ENCODE measurements around the gene ANAPC4.

Gene ANAPC4

DNA sequence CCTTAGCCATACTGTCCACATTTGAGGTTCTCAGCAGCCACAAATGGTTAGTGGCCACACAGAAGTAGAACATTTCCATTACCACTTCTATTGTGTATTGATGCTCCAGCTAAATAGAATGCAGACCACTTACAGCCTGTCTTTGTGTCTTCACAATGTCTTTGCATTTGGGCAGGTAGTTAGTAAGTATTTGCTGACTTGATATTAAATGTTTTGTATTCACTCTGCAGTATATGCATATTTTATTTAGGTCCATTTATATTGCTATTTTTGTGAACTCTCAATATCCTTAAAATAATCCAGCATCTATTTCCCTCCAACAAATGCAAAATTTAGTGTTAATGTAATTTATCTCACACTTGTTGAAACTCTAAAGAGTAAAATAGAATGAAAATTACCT lies 26.6 kb downstream of the ANAPC4 start (continued):
- TF ChIP-seq, protein P1, sequence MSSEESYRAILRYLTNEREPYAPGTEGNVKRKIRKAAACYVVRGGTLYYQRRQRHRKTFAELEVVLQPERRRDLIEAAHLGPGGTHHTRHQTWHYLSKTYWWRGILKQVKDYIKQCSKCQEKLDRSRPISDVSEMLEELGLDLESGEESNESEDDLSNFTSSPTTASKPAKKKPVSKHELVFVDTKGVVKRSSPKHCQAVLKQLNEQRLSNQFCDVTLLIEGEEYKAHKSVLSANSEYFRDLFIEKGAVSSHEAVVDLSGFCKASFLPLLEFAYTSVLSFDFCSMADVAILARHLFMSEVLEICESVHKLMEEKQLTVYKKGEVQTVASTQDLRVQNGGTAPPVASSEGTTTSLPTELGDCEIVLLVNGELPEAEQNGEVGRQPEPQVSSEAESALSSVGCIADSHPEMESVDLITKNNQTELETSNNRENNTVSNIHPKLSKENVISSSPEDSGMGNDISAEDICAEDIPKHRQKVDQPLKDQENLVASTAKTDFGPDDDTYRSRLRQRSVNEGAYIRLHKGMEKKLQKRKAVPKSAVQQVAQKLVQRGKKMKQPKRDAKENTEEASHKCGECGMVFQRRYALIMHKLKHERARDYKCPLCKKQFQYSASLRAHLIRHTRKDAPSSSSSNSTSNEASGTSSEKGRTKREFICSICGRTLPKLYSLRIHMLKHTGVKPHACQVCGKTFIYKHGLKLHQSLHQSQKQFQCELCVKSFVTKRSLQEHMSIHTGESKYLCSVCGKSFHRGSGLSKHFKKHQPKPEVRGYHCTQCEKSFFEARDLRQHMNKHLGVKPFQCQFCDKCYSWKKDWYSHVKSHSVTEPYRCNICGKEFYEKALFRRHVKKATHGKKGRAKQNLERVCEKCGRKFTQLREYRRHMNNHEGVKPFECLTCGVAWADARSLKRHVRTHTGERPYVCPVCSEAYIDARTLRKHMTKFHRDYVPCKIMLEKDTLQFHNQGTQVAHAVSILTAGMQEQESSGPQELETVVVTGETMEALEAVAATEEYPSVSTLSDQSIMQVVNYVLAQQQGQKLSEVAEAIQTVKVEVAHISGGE (tag by site-specific recombination; conservative IDR thresholded peaks at IDR 0.05; ENCODE audit: low read depth) = no peak
- no peak for TF ChIP-seq ZNF10 (tag by site-specific recombination; IDR thresholded peaks at IDR 0.05)

DNA sequence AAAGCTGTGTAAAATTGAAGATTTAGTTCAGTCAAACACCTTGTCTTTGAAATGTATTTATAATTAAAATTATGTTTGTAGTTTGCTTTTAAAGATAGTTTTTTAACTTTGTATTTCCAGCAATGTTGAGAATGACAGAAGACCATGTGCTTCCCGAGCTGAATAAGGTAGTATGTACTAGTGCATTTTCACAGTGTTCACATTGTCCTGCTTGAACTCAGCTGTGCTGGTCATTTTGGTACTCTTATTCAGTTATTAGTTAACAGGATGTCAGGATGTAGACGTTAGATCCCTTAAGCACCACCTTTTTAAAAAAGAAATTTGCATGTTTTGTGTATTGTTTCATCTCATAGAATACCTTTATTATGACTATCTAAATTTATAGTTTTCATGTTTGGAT lies 28.4 kb downstream of the ANAPC4 start:
- no peak overlapping the region for H3K4me3 ChIP-seq (ENCODE audit: low read depth, low read length)
- peaks cover 13 to 84% of the 10 kb centered on the region in 2 experiments for H3K36me3 ChIP-seq (ENCODE audit: control insufficient read depth in 2 of 2, insufficient read depth in 1 of 2, low read length in 2 of 2)
- H3K9me3 ChIP-seq (ENCODE audit: control insufficient read depth, insufficient read depth, low read depth, low read length) = no peaks in the 10 kb centered on the region
- POLR2A ChIA-PET = no interaction called here
- CTCF ChIA-PET = no interaction called here
- H3K27ac ChIP-seq (ENCODE audit: extremely low read depth, low read depth, low read length) = no peak overlapping the region
- no peaks in the 10 kb centered on the region for H3K4me1 ChIP-seq (ENCODE audit: control insufficient read depth, insufficient read depth, low read length)
- no peak for TF ChIP-seq ZNF624 (tag by site-specific recombination; IDR thresholded peaks at IDR 0.05)
- TF ChIP-seq KLF8 (tag by site-specific recombination; IDR thresholded peaks at IDR 0.05) = no peak
- no peak for TF ChIP-seq ZNF148 (tag by site-specific recombination; IDR thresholded peaks at IDR 0.05; ENCODE audit: borderline replicate concordance)
- TF ChIP-seq, protein P2, sequence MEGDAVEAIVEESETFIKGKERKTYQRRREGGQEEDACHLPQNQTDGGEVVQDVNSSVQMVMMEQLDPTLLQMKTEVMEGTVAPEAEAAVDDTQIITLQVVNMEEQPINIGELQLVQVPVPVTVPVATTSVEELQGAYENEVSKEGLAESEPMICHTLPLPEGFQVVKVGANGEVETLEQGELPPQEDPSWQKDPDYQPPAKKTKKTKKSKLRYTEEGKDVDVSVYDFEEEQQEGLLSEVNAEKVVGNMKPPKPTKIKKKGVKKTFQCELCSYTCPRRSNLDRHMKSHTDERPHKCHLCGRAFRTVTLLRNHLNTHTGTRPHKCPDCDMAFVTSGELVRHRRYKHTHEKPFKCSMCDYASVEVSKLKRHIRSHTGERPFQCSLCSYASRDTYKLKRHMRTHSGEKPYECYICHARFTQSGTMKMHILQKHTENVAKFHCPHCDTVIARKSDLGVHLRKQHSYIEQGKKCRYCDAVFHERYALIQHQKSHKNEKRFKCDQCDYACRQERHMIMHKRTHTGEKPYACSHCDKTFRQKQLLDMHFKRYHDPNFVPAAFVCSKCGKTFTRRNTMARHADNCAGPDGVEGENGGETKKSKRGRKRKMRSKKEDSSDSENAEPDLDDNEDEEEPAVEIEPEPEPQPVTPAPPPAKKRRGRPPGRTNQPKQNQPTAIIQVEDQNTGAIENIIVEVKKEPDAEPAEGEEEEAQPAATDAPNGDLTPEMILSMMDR (tag by site-specific recombination; IDR thresholded peaks at IDR 0.05) = no peak
- TF ChIP-seq ZNF529 (tag by site-specific recombination; IDR thresholded peaks at IDR 0.05; ENCODE audit: insufficient replicate concordance) = no peak
- TF ChIP-seq ZNF561 (tag by site-specific recombination; IDR thresholded peaks at IDR 0.05; ENCODE audit: borderline replicate concordance) = no peak
- no peak for TF ChIP-seq ZNF394 (tag by site-specific recombination; IDR thresholded peaks at IDR 0.05; ENCODE audit: borderline replicate concordance)
- no peak for TF ChIP-seq ZNF37A (tag by site-specific recombination; IDR thresholded peaks at IDR 0.05)
- no peak for TF ChIP-seq WT1 (tag by site-specific recombination; IDR thresholded peaks at IDR 0.05)
- no peak for TF ChIP-seq ZNF580 (tag by site-specific recombination; IDR thresholded peaks at IDR 0.05)
- TF ChIP-seq ZNF433 (tag by site-specific recombination; IDR thresholded peaks at IDR 0.05; ENCODE audit: low read depth) = no peak

- H3K36me3 ChIP-seq (ENCODE audit: control insufficient read depth in 2 of 2, insufficient read depth in 1 of 2, low read length in 2 of 2) = peaks cover 13 to 85% of the 10 kb centered on the region in 2 experiments
- no peak overlapping the region for H3K27ac ChIP-seq (ENCODE audit: extremely low read depth, low read depth, low read length)
- ChIA-PET POLR2A (no interaction called here), CTCF (interaction anchor here (0.7 kb wide), 1 partner anchor 91 kb away, joined by 5 read pairs; no protein-coding TSS in a partner anchor)
- H3K4me3 ChIP-seq (ENCODE audit: low read depth, low read length) = no peak overlapping the region
- TF ChIP-seq, protein P3, sequence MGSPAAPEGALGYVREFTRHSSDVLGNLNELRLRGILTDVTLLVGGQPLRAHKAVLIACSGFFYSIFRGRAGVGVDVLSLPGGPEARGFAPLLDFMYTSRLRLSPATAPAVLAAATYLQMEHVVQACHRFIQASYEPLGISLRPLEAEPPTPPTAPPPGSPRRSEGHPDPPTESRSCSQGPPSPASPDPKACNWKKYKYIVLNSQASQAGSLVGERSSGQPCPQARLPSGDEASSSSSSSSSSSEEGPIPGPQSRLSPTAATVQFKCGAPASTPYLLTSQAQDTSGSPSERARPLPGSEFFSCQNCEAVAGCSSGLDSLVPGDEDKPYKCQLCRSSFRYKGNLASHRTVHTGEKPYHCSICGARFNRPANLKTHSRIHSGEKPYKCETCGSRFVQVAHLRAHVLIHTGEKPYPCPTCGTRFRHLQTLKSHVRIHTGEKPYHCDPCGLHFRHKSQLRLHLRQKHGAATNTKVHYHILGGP (tag by site-specific recombination; IDR thresholded peaks at IDR 0.05) = no peak
- TF ChIP-seq ZNF416 (tag by site-specific recombination; IDR thresholded peaks at IDR 0.05) = no peak
- H3K4me1 ChIP-seq (ENCODE audit: control insufficient read depth, insufficient read depth, low read length) = no peaks in the 10 kb centered on the region
- H3K9me3 ChIP-seq (ENCODE audit: control insufficient read depth, insufficient read depth, low read depth, low read length) = no peaks in the 10 kb centered on the region
These were observed 29.1 kb downstream of the ANAPC4 start for GRCh38 chr4:25406081-25406692.
